AG04449 (cell line): Measurements from ENCODE around the gene SP5.

Source experiments
- CTCF ChIA-PET: fragments of 350-600 bp; formaldehyde crosslinking; extraction: SDS; loops from one replicate; lab custom pipeline; 2021; ENCODE audit warnings: antibody characterized with exemption; lab: Yijun Ruan, JAX
- POLR2A ChIA-PET: fragments of 400-600, 350-600 bp; formaldehyde crosslinking; extraction: SDS; loops from one replicate; lab custom pipeline; 2020; ENCODE audit warnings: antibody characterized with exemption, inconsistent platforms; lab: Yijun Ruan, JAX
- DNase-seq: peaks from one replicate; pipeline ENCODE4 v3.0.0-alpha.2; 2010; ENCODE audit warnings: low read depth, low spot score
- H3K4me3 ChIP-seq: 2 replicates; pipeline ENCODE4 v1.5.1; 2011; ENCODE audit warnings: low read depth, mild to moderate bottlenecking, control low read depth, low read length
- TF ChIP-seq, protein P1 (sequence below): IDR thresholded peaks from one replicate; pipeline ENCODE4 v1.5.1; 2011; ENCODE audit warnings: mild to moderate bottlenecking, moderate library complexity, low read length, control low read depth, inconsistent platforms; ENCODE audit not compliant: insufficient read depth; ENCODE audit errors: missing control alignments

SP5 gene

DNA sequence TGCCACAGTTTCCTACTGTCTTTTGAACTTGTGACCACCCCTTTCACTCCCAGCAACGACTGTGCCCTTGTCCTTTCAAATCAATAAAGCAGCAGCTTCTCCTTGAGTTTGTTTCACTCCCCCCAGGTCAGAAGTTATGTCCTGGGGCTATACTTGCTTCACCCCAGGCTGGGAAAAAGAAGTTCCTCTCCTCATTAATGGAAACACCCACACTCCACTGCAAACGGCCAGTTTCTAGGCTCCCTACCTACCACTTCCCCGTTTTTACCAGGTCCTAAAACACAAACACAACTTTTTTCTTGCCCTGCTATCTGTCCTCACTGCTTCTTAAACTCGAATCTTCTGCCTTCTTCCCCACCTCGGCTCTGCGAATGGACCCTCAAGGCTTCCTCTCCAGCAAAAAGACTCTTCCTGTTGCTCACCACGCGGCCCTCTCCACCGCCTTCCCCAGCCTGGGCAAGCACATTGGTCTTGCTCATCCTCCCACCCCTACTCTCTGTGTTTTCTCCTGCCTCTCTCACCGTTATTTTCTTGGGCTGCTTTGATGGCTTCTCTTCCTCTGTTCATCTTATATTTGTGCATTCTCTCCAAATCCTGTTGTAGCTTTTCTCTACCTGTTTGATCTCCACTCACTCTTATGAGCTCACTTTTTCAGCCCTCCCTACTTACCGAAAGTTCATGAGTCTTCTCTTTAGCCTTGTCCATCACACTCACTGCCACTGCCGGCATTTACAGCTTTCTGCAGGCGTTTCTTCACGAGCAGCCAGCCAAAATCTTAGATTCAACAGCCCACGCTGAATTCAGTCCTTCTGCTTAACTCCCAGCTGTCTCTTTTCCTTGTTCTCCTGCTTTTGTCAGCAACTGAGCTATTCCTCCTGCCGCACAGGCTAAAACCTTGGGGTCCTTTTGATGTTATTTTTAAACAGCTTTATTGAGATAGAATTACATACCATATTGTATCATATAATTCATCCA lies 7.0 kb upstream of the SP5 start:
- TF ChIP-seq, protein P1, sequence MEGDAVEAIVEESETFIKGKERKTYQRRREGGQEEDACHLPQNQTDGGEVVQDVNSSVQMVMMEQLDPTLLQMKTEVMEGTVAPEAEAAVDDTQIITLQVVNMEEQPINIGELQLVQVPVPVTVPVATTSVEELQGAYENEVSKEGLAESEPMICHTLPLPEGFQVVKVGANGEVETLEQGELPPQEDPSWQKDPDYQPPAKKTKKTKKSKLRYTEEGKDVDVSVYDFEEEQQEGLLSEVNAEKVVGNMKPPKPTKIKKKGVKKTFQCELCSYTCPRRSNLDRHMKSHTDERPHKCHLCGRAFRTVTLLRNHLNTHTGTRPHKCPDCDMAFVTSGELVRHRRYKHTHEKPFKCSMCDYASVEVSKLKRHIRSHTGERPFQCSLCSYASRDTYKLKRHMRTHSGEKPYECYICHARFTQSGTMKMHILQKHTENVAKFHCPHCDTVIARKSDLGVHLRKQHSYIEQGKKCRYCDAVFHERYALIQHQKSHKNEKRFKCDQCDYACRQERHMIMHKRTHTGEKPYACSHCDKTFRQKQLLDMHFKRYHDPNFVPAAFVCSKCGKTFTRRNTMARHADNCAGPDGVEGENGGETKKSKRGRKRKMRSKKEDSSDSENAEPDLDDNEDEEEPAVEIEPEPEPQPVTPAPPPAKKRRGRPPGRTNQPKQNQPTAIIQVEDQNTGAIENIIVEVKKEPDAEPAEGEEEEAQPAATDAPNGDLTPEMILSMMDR = no peak
- ChIA-PET POLR2A (no interaction called here), CTCF (no interaction called here)
- DNase-seq = no peak
- no peak overlapping the region for H3K4me3 ChIP-seq

DNA sequence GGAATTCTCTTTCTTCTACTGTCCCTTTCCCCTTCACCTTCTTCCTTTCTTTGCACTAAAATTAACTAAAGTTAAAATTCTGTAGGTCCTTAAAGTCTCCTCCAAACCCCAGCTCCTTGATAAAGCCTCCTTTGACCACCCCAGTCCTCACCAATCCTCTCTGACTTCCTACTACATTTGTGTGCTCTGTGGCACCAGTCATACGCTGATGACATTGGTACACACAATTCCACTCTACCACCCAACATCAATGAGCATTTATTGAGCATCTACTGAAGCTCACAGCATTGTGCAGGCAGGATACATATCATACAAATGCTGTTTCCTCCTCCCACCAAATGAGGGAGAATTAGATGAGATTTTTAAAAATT lies 4.5 kb upstream of the SP5 start:
- TF ChIP-seq, protein P1 = no peak
- ChIA-PET CTCF (interaction anchor here (0.6 kb wide), 1 partner anchor 243 kb away, joined by 3 read pairs; no protein-coding TSS in a partner anchor), POLR2A (no interaction called here)
- H3K4me3 ChIP-seq = no peak overlapping the region
- no peak for DNase-seq

DNA sequence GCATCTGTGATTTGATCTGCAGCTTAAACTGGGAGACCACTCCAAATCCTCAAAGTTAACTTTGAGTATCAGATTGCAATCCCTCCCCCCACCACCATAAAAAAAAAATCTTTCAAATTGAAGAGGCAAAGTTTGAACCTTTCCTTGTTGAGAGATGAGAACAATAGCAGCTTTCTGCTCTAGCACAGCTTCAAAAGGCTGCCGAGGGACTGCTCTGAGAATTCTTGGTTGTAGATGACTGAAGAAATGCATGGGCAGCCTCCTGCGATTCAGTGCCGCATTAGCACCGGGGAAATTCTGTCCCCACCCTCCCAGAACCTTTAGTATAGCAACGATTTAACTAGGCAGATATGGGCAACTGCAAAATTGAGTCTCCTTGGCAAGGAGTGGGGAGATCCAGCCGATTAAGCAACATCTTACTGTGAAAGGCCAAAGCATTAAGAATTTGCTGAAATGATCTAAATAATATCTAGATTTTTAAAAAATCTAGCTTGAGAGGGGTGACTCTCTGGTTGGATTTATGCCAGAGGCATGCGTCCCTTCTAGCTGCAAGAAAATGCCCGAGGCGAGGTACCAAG lies 3.9 kb upstream of the SP5 start:
- ChIA-PET CTCF (no interaction called here), POLR2A (no interaction called here)
- DNase-seq = no peak
- TF ChIP-seq, protein P1 = no peak
- no peak overlapping the region for H3K4me3 ChIP-seq

DNA sequence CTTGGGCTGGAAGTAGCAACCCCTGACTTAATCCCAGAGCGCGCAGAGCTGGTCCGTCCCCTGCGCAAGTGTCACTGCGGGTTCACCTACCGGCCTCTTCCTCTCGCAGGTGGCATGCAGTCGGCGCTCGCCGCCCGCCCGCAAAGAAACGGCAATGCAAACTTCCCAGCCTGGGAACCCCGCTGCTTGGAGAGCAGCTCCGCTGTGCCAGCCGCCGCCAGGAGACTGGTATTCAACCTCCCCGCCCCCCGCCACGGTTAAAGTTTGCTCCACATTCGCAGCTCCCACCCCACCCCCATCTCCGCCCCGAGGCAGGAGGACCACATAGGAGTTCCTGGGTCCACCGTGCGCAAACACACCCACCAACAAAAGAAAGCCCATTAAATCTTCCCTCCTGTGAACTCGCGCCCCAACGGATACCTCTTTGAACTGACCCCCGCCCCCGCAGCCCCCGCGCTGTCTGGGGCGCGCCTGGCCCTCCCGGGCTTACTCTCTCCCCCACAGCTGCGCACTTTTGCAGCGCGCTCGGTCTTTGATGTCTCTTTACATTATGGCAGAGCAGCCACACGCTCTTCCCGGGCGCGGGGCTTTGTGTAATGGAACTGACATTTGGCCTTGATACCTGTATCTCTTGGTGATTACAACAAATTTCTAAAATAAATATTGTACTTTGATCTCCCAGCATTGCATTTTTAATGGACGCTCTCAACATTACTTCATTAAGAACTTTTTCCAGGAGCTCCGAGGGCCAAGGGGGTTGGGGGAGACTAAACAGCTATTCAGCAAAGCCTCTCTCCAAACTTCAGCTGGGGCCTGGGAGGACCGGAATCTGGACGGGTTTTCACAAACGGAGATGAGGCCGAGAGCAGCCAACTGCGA lies 3.1 kb upstream of the SP5 start:
- ChIA-PET CTCF (no interaction called here), POLR2A (no interaction called here)
- H3K4me3 ChIP-seq = no peak overlapping the region
- TF ChIP-seq, protein P1 = no peak
- DNase-seq = no peak

DNA sequence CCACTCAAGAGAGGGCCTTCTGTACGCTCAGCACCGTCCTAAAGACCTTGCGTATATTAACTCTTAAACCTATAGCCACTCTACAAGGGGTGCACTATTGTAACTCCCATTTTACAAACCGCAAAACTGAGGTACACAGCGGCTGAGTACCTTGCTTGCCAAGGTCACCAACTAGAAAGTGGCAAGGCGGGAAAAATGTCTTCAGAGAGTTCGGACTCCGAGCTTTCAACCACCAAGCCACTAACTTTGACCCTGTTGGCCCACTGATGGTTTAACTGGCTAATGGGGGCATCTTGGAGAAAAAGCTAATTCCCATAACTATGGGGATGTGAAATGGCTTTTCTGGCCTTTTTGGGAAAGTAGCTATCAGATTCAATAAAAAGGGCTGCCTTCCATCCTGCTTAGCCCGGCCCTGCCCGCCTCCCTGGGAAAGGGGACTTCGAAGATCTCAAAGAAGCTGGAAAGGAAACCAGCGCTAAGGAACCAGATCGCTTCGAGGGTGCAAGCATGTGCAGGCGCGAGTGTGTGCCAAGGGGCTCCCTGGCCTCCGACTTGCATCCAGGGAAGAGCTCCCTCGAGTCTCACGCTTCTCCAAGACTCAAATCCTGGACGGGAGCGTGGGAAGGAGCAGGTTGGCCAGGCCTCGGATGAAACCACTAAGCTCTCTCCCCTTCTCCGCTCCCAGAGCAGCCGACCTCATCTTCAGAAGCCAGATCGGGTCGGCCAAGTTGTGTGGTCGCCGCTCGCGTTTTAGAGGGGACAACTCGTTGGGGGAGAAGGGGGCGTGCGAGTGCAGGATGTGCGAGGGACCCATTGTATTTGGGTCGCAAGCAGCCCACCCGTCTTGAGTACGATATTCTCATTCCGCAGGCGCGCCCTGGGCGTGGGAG lies 2.2 kb upstream of the SP5 start:
- ChIA-PET POLR2A (no interaction called here), CTCF (no interaction called here)
- no peak for DNase-seq
- no peak overlapping the region for H3K4me3 ChIP-seq
- TF ChIP-seq, protein P1 = no peak
